LHCN-M2 (cell line): ENCODE data around the gene KIF26B. TPM values are rescaled to one million over a fixed set of nuclear protein-coding genes. Genes with fewer than 3 reads are reported as not detected.
A peak's percentile ranks its signal among the peaks of the same experiment; 100 is the strongest.
"Not testable (repeated sequence)": the region's sequence is repeated elsewhere in the genome, so short reads cannot be mapped to it uniquely, and the experiment has no call there.

Experiments
- DNase-seq: peaks from one replicate; pipeline ENCODE4 v3.0.0-alpha.2; 2012; ENCODE audit warnings: low read depth
- total RNA-seq: library from RNA; depleted of rRNA; stranded (reverse); fragments of >200 nt; gene quantifications from 2 replicates; pipeline ENCODE4 v1.2.3, GENCODE V29; 2014

Gene KIF26B
- total RNA-seq, 1 experiment from 2014 or later: 0.17 TPM

DNA sequence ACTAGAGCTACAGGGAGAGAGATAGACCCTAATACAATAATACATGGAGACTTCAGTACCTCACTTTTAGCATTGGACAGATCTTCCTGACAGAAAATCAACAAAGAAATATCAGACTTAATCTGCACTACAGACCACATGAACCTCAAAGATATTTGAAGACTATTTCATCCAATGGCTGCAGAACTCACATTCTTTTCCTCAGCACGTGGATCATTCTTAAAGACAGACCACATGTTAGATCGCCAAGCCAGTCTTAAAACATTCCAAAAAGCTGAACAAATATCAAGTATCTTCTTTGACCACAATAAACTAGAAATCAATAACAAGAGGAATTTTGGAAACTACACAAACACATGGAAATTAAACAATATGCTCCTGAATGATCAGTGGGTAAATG lies 576.0 kb downstream of the KIF26B start:
- no peak for DNase-seq

DNA sequence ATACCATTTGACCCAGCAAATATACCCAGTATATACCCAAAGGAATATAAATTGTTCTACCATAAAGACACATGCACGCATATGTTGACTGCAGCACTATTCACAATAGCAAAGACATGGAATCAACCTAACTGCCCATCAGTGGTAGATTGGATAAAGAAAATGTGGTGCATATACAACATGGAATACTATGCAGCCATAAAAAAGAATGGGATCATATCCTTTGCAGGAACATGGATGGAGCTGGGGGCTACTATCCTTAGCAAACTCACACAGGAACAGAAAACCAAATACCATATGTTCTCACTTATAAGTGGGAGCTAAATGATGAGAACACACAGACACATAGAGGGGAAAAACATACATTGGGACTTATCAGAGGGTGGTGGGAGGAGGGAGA lies 585.6 kb downstream of the KIF26B start:
- not testable (repeated sequence) for DNase-seq

DNA sequence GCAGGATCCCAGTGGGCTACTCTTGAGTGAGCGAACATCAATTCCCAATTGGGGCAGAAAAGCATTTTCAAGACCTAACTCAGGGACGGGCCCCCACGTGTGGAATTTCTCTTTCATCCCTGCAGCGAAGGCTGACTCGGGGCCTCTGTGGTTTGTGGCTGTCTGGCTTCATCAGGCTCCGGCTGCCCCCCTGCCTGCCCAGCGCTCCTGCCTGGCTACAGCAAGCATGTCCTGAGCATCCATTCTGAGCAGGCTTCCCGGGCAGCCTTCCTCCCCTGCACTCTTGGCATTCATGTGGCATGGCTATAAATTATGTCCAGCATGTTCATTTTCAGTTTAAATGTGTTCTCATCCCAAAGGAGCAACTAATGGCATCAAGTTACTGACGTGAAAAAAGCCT lies 588.1 kb downstream of the KIF26B start:
- DNase-seq: peak; percentile 33

DNA sequence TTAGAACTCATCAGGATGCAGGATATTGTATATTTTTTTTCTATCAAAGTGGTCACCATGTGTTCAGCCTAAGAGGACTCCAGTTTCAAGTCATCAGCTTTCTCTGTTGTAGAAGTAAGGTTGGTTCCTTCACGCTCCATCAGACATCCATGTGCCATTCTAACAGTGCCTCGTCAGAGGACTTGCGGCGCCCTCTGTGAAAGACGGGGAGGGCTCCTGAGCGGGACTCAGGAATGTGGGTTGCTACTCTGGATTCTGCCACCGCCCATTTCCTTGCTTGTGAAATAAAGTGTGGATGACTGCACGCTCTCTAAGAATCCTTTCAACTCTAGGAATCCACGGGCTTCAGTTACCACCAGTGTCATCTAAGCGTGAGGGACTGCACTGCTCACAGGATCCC lies 593.5 kb downstream of the KIF26B start:
- DNase-seq: no peak

DNA sequence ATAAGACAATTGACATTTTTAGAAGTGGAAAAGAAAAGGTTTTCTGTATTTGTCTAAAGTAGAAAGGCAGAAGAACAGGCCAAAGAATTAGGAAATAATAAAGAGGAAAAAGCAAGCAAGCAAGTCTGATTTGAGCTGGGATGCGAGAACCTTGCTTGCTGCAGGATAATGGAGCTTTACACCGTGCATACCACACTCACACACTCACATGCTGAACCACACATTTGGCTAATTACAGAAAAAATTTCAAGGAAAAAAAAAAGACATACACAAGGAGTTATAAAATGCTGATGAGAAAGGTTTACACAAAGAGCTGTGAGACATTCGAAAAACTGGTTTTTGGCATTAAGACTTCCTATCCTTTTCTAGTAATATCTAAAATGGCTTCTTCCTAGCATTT lies 593.9 kb downstream of the KIF26B start:
- no peak for DNase-seq

DNA sequence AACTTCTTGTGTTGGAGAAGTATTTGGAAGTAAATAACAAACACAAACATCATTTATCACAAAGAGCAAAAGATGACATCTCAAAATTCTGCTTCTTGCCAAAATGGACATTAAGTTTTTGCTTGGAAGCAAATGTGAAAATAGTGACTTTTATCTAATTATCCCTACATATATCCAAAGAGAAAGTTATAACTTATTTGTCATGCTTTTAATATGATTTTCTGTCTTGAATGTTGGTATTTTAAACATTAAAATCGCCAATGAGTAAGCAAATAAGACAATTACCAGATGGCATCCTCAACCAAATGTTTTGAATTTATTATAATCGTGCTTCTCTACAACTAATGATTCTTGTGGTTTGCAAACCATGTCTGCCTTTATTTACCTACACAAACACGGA lies 594.3 kb downstream of the KIF26B start:
- DNase-seq: no peak

DNA sequence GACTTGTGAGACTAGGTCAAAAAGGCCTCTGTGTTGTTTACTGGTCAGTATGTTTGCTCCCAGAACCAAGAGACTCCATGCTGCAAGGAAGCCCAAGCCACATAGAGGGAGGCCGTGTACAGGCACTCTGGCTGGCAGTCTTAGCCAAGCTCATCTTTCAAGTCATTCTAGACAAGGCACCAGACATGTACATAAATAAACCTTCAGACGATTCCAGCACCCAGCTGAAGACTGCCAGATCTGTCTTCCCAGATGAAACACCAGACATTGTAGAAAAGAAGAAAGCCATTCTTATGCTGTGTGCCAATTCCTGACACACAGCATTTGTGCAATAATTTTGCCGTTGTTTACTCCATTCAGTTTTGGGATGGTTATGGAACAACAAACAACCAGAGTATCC lies 595.5 kb downstream of the KIF26B start:
- no peak for DNase-seq

DNA sequence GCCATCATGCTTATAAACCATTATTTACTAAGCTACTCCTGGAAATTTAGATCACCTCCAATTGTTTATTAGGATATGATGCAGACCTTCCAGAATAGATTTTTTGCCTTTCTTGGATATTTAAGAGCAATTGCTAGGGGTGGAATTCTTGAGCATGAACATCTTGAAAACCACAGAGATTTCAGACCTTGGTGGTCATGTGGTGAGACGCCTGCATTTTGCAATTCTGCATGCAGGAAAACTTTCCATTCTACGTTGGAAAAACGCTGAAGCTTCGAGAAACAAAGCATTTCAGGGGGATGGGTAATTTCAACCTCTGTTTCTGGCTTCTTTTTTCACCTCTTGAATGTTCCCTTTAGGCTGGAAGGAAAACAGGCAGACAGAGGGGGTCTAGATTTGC lies 596.3 kb downstream of the KIF26B start:
- DNase-seq: no peak

DNA sequence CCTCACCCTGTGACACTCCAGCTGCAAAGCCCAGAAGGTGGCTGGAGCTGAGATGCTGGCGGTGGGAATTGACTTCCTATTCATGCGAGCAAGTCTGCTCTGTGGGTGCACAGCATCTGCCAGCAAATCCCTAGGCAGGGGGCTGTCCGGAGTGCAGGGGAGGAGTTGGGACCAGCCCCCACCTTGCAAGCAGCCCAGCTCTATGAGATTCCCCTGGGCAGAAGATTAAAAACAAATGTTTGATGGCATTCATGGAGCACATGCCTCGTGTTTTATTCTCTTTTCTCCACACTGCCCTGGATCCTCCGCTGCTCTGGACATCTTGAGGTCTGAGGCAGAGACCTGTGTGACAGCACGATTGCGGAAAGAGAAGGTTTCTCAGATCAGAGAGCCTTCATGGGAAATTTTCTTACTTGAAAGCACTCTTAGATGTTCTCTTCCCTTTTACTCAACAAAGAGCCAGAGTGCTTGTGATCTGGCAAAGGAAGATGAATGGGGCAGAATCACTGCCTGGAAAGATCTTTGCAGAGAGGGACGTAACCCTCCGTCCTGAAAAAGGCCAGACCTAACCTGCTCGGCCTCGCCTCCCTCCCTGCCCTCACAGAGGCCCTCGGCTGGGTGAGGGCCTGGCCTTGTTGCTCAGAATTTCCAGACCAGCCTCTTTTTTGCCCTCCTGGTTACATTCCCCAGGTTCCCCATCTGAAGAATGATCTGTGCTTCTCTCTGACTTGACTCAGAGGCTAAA lies 597.1 kb downstream of the KIF26B start:
- DNase-seq: no peak

DNA sequence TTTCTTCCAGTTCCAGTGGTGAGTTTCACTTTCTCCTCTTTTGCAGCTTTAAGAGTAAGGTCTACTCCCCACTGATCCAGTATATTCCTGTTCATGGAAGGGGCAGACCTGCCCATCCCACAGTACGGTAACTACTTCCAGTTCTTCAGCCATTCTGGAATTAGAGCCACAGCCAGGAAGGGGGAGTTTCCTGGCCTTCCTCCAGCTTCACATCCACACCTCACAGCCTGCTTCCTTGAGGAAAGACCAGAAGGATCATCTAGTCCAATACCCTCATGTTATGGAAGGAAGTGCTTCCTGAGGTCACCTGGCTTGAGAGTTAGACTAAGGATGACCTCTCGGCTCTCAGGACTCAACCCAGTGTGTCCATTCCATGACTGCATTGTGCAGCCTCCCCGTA lies 597.8 kb downstream of the KIF26B start:
- no peak for DNase-seq

DNA sequence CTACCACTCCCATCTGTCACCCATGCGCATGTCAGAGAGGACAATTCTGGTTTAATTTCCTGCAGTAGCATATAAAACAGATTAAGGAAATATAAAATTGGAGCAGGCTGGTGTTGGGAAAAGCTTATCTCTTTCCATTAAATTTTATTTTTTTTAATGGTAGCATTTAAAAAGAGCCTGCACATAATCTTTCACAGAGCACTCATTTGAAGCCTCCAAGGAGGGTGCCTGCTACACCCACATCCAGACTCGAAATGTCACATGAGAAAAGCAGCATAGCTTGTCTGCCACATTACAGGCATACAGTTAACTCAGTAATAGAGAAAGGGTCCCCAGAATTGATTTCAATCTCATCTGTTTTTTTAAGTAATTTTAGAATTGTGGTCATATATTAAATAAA lies 599.0 kb downstream of the KIF26B start:
- DNase-seq: no peak

DNA sequence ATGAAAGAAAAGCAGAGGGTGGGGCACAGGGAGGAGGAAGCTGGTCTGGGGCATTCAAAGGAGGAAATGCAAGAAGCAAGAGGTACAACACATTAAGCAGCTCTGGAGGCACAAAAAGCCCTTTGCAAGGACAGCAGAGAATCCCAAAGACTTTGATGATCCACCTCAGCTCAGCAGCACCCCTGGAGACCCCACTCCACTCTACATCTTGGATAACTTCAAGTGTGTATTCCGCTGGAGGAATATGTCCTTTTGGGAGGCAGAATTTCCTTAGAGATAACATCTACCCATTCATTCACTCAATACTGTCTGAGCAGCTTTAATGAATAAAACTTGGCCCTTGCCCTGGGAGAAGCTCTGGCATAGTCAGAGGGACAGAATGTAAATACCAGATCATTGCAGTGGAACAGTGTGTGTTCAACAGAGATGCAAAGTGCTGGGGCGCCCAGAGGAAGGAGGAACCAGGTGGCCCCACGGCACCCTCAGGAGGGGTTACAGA lies 599.7 kb downstream of the KIF26B start:
- DNase-seq: no peak
